Hepatocyte (in vitro differentiated cells): ENCODE measurements around the gene ADCK2. TPM values are rescaled to one million over a fixed set of nuclear protein-coding genes. Genes with fewer than 3 reads are reported as not detected.
A peak's percentile ranks its signal among the peaks of the same experiment; 100 is the strongest.

Experiments used
- DNase-seq: peaks from one replicate; pipeline ENCODE4 v3.0.0-alpha.2; 2016; ENCODE audit warnings: low spot score
- H2AFZ ChIP-seq: fragments of 200-600 bp; sonication (generic); 2 replicates; pipeline ENCODE4 v1.6.0; 2016; ENCODE audit warnings: antibody characterized with exemption, mild to moderate bottlenecking
- H3K27ac ChIP-seq: fragments of 200-600 bp; sonication (generic); 2 replicates; pipeline ENCODE4 v1.5.1; 2016; ENCODE audit warnings: mild to moderate bottlenecking
- H3K27me3 ChIP-seq: fragments of 200-600 bp; sonication (generic); 2 replicates; pipeline ENCODE4 v1.6.1; 2016
- H3K36me3 ChIP-seq: fragments of 200-600 bp; sonication (generic); replicated peaks from 2 replicates; pipeline ENCODE4 v1.5.1; 2016; ENCODE audit warnings: low read depth; ENCODE audit not compliant: insufficient read depth
- H3K4me1 ChIP-seq: fragments of 200-600 bp; sonication (generic); 2 replicates; pipeline ENCODE4 v1.5.1; 2016; ENCODE audit warnings: mild to moderate bottlenecking, moderate library complexity; ENCODE audit not compliant: insufficient read depth
- H3K4me2 ChIP-seq: fragments of 200-600 bp; sonication (generic); 2 replicates; pipeline ENCODE4 v1.6.0; 2016
- H3K4me3 ChIP-seq: fragments of 200-600 bp; sonication (generic); 2 replicates; pipeline ENCODE4 v1.5.1; 2016; ENCODE audit warnings: mild to moderate bottlenecking
- H3K79me2 ChIP-seq: fragments of 200-600 bp; sonication (generic); 2 replicates; pipeline ENCODE4 v1.6.0; 2017; ENCODE audit warnings: mild to moderate bottlenecking
- H3K9me2 ChIP-seq: fragments of 200-600 bp; sonication (generic); replicated peaks from 2 replicates; pipeline ENCODE4 v1.6.0; 2017; ENCODE audit warnings: mild to moderate bottlenecking; ENCODE audit not compliant: insufficient read depth
- H3K9me3 ChIP-seq: fragments of 200-600 bp; sonication (generic); 2 replicates; pipeline ENCODE4 v1.5.1; 2016; ENCODE audit warnings: low read depth, mild to moderate bottlenecking
- H4K20me1 ChIP-seq: fragments of 200-600 bp; sonication (generic); 2 replicates; pipeline ENCODE4 v1.6.0; 2016; ENCODE audit warnings: mild to moderate bottlenecking; ENCODE audit not compliant: insufficient read depth, poor library complexity, severe bottlenecking
- CTCF ChIP-seq: fragments of 200-600 bp; sonication (generic); IDR thresholded peaks from 2 replicates; pipeline ENCODE4 v1.5.1; 2016; ENCODE audit warnings: antibody characterized with exemption, mild to moderate bottlenecking; ENCODE audit not compliant: poor library complexity
- EZH2 ChIP-seq: fragments of 200-600 bp; sonication (generic); IDR thresholded peaks from 2 replicates; pipeline ENCODE4 v1.6.1; 2016; ENCODE audit warnings: antibody characterized with exemption, mild to moderate bottlenecking, borderline replicate concordance
- EZH2phosphoT487 ChIP-seq: fragments of 200-600 bp; sonication (generic); IDR thresholded peaks from one replicate; pipeline ENCODE4 v1.6.1; 2018; ENCODE audit warnings: antibody characterized with exemption, mild to moderate bottlenecking, low read depth, moderate library complexity; ENCODE audit not compliant: unreplicated experiment, severe bottlenecking
- WGBS: methylation state at CpG from one replicate; pipeline ENCODE4 v1.1.6; 2016; ENCODE audit warnings: low lambda C conversion rate; ENCODE audit errors: missing lambda C conversion rate; 5-methylcytosine and 5-hydroxymethylcytosine counted together
- polyA plus RNA-seq: library from polyadenylated mRNA; unstranded; fragments of >200 nt; fragmentation: Nextera tagmentation; extraction: Ambion mirVana; gene quantifications from 2 replicates; pipeline ENCODE4 v1.2.1, GENCODE V29; 2016
- total RNA-seq: library from RNA; depleted of rRNA; stranded (reverse); fragments of >200 nt; gene quantifications from 2 replicates; pipeline ENCODE4 v1.2.3, GENCODE V29; 2014

ADCK2 gene
- total and polyA plus RNA-seq, 2 experiments from 2014 or later: 22.4 to 24.2 TPM

GRCh38 chr7:140696024-140696679, 23.4 kb downstream of the ADCK2 start:
- WGBS: 42% methylated on average over 19 of the region's 23 CpGs
- Histone ChIP-seq H3K4me2 (peak overlapping the region; percentile 94), H3K9me3 (no peaks in the 10 kb centered on the region), H3K79me2 (peaks cover 39% of the 10 kb centered on the region), H3K4me3 (peak overlapping the region; percentile 79), H3K36me3 (no peaks in the 10 kb centered on the region), H3K9me2 (no peaks in the 10 kb centered on the region), H4K20me1 (peaks cover 9% of the 10 kb centered on the region), H2AFZ (peak overlapping the region; percentile 59), H3K27me3 (no peaks in the 10 kb centered on the region), H3K27ac (peak overlapping the region; percentile 99), H3K4me1 (peaks cover 16% of the 10 kb centered on the region)
- no peak for TF ChIP-seq EZH2
- no peak for TF ChIP-seq CTCF
- no peak for TF ChIP-seq EZH2phosphoT487
- peak; percentile 97 for DNase-seq

- Histone ChIP-seq H4K20me1 (peaks cover 9% of the 10 kb centered on the region), H3K27ac (peak within 1 kb of the TSS; percentile 99), H3K4me2 (peak within 1 kb of the TSS; percentile 94), H3K4me1 (peaks cover 16% of the 10 kb centered on the region), H3K9me2 (no peaks in the 10 kb centered on the region), H3K79me2 (peaks cover 46% of the 10 kb centered on the region), H2AFZ (peak within 1 kb of the TSS; percentile 59), H3K4me3 (peak within 1 kb of the TSS; percentile 79), H3K36me3 (no peaks in the 10 kb centered on the region), H3K9me3 (no peaks in the 10 kb centered on the region), H3K27me3 (no peaks in the 10 kb centered on the region)
- no peak for TF ChIP-seq EZH2
- TF ChIP-seq EZH2phosphoT487: no peak
- TF ChIP-seq CTCF: no peak
- DNase-seq: peak; percentile 89
- under 1% methylated on average over 65 of the region's 82 CpGs for WGBS
These were observed 24.1 kb downstream of the ADCK2 start, which contains the start of gene NDUFB2 for GRCh38 chr7:140696680-140697446. Gene NDUFB2, plus strand, starts transcription at chr7:140696708. Its CDS starts 37 bp downstream, at chr7:140696745.

- no peaks in the 10 kb centered on the region for H3K27me3 ChIP-seq
- DNase-seq: no peak
- 28% methylated on average over 24 of the region's 24 CpGs for WGBS
- no peaks in the 10 kb centered on the region for H3K9me2 ChIP-seq
- peak overlapping the region; percentile 94 for H3K4me2 ChIP-seq
- H3K9me3 ChIP-seq: no peaks in the 10 kb centered on the region
- H4K20me1 ChIP-seq: peaks cover 13% of the 10 kb centered on the region
- H3K4me1 ChIP-seq: peaks cover 16% of the 10 kb centered on the region
- peak overlapping the region; percentile 79 for H3K4me3 ChIP-seq
- H3K27ac ChIP-seq: peak overlapping the region; percentile 99
- H3K36me3 ChIP-seq: no peaks in the 10 kb centered on the region
- H3K79me2 ChIP-seq: peaks cover 53% of the 10 kb centered on the region
- peak overlapping the region; percentile 59 for H2AFZ ChIP-seq
- no peak for TF ChIP-seq EZH2phosphoT487
- TF ChIP-seq EZH2: no peak
- no peak for TF ChIP-seq CTCF
These were observed 24.9 kb downstream of the ADCK2 start for GRCh38 chr7:140697447-140698143.
